HL-60 (cell line): ENCODE data around the gene PTPN23.

ENCODE experiments used
- DNase-seq, 2 experiments: peaks; one replicate each; pipeline ENCODE4 v3.0.0-alpha.2; 2010 to 2020; ENCODE audit warnings: low read depth in 1 of 2, low spot score in 1 of 2
- H3K27ac ChIP-seq: fragments of 250-450 bp; sonication (Bioruptor Pico); replicated peaks from 2 replicates; pipeline ENCODE4 v1.5.1; 2020; ENCODE audit warnings: mild to moderate bottlenecking, moderate library complexity
- H3K27me3 ChIP-seq: fragments of 250-450 bp; sonication (Bioruptor Pico); 2 replicates; pipeline ENCODE4 v1.5.1; 2021; ENCODE audit warnings: mild to moderate bottlenecking, moderate library complexity; ENCODE audit not compliant: insufficient read depth, poor library complexity, severe bottlenecking
- H3K4me3 ChIP-seq: replicated peaks from 2 replicates; pipeline ENCODE4 v1.5.1; 2011; ENCODE audit warnings: mild to moderate bottlenecking, control low read depth, low read length; ENCODE audit not compliant: insufficient read depth
- GABPA ChIP-seq: IDR thresholded peaks from 2 replicates; pipeline ENCODE4 v1.6.1; 2012; ENCODE audit warnings: low read depth
- POLR2AphosphoS5 ChIP-seq: IDR thresholded peaks from 2 replicates; pipeline ENCODE4 v1.6.1; 2012; ENCODE audit warnings: low read depth
- SPI1 ChIP-seq: IDR thresholded peaks from 2 replicates; pipeline ENCODE4 v1.6.1; 2012; ENCODE audit warnings: low read depth, mild to moderate bottlenecking, borderline replicate concordance
- TF ChIP-seq, protein P1 (sequence below): IDR thresholded peaks from 2 replicates; pipeline ENCODE4 v1.6.1; 2012; ENCODE audit warnings: low read depth; ENCODE audit not compliant: insufficient replicate concordance
- TF ChIP-seq, protein P2 (sequence below): IDR thresholded peaks from one replicate; pipeline ENCODE4 v1.5.1; 2011; ENCODE audit warnings: low read length, control low read depth, inconsistent platforms; ENCODE audit not compliant: insufficient read depth

PTPN23 gene

DNA sequence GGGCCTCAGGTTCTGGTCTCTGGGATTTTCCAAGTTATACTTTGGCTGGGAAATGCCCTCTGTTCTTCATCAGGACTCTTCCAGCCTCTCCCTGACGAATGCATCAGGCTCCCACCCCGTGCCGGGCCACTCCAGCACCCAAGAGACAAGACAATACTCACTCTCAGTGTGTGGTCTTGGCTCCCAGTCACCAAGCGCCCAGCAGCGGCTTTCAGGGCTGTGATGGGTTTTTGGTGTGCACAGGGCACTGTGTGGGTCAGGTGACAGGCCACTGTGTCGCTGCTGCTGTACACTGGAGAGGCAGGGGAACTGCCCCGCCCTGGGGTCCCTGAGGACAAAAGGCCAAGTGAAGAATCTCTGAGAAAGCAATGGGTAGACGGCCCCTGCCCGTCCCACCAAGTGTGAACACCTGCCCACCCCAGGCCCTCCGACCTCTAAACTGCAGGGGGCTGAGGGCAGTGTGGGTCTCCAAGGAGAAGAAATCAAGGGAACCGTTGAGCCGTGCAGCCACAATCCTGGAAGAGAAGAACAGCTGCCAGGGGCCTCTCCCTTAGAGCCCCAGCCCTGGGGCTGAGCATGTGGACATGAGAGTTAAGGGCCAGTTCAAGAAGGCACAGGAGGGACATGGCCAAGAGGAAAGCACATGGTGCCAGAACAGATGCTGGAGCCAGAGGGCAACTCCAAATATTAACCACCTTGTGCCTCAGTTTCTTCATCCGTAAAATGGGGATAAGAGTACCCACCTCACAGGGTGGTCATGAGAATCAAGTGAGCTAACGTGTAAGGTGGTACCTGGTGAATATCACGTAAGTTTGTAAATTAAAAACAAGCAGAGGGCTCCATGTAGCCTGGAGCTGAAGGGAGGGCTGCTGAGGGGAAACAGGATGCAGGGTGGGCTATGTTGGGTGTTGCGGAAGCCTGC, 34.1 kb downstream of the PTPN23 start:
- TF ChIP-seq, protein P1, sequence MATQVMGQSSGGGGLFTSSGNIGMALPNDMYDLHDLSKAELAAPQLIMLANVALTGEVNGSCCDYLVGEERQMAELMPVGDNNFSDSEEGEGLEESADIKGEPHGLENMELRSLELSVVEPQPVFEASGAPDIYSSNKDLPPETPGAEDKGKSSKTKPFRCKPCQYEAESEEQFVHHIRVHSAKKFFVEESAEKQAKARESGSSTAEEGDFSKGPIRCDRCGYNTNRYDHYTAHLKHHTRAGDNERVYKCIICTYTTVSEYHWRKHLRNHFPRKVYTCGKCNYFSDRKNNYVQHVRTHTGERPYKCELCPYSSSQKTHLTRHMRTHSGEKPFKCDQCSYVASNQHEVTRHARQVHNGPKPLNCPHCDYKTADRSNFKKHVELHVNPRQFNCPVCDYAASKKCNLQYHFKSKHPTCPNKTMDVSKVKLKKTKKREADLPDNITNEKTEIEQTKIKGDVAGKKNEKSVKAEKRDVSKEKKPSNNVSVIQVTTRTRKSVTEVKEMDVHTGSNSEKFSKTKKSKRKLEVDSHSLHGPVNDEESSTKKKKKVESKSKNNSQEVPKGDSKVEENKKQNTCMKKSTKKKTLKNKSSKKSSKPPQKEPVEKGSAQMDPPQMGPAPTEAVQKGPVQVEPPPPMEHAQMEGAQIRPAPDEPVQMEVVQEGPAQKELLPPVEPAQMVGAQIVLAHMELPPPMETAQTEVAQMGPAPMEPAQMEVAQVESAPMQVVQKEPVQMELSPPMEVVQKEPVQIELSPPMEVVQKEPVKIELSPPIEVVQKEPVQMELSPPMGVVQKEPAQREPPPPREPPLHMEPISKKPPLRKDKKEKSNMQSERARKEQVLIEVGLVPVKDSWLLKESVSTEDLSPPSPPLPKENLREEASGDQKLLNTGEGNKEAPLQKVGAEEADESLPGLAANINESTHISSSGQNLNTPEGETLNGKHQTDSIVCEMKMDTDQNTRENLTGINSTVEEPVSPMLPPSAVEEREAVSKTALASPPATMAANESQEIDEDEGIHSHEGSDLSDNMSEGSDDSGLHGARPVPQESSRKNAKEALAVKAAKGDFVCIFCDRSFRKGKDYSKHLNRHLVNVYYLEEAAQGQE = no peak
- TF ChIP-seq, protein P2, sequence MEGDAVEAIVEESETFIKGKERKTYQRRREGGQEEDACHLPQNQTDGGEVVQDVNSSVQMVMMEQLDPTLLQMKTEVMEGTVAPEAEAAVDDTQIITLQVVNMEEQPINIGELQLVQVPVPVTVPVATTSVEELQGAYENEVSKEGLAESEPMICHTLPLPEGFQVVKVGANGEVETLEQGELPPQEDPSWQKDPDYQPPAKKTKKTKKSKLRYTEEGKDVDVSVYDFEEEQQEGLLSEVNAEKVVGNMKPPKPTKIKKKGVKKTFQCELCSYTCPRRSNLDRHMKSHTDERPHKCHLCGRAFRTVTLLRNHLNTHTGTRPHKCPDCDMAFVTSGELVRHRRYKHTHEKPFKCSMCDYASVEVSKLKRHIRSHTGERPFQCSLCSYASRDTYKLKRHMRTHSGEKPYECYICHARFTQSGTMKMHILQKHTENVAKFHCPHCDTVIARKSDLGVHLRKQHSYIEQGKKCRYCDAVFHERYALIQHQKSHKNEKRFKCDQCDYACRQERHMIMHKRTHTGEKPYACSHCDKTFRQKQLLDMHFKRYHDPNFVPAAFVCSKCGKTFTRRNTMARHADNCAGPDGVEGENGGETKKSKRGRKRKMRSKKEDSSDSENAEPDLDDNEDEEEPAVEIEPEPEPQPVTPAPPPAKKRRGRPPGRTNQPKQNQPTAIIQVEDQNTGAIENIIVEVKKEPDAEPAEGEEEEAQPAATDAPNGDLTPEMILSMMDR = no peak
- TF ChIP-seq GABPA = no peak
- no peak for TF ChIP-seq SPI1
- Histone ChIP-seq H3K4me3 (no peak overlapping the region), H3K27ac (no peak overlapping the region), H3K27me3 (no peaks in the 10 kb centered on the region)
- DNase-seq = no peak

DNA sequence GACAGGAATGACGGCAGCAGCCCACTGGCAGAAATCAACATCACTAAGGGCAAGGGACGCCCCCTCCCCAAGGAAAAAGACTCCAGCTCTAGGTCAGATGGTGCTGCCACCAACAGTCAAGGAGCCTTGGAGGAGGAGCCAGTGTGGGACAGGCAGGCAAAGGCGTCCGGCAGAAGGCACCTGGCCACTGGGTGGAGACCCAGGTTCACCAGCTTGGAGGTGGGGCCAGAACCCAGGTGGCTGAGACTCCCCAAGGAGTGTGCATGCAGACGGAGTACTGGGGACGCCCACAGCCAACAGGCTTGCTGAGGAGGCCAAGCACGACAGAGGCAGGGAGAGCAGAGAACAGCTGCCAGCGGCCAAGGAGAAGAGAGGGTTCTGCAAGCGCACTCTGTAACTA, 35.2 kb downstream of the PTPN23 start:
- Histone ChIP-seq H3K4me3 (no peak overlapping the region), H3K27ac (no peak overlapping the region), H3K27me3 (no peaks in the 10 kb centered on the region)
- TF ChIP-seq, protein P1 = no peak
- DNase-seq = no peak

DNA sequence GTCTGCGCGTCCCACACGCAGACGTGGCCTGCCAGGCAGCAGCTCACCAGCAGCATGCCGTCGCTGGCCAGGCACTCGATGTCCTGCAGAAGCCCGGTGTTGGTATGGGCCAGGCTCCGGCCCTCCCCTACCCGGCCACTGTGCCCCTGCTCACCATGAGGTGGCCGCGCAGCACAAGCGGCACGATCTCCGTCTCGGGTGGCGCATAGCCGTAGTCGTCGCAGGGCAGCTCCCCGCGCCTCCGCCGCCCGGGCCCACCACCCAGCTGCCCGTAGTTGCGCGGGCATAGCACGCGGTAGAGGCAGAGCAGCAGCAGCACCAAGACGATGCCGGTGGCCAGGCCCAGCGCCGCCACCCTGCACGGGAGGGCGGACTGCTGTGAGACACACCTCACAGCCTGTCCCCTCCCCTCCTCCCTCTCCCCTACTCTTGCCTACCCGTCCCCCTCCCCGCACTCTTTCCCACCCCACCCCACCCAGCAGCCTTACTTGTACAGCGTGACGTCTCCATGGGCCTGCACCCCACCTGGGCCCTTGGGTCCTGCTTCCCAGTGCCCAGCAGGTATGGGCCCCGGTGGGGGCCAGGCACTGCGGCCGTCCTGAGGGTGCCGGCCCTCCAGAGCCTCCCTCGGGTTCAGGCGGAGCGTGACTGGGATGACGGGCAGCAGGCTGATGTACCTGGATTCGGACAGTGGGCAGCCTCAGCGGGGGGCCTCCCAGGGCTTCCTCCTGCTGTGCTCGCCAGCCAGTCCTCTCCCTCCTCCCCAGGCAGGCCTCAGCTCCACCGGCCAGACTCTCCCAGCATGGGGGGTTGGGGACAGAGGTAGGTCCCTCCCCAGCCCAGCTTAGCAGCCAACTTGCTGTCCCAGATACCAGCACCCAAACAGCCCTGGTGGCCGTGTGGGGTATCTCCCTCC, 37.6 kb downstream of the PTPN23 start:
- no peak for DNase-seq
- TF ChIP-seq SPI1 = no peak
- TF ChIP-seq POLR2AphosphoS5 = no peak; the same call in 1 of the 2 replicates
- TF ChIP-seq GABPA = no peak
- TF ChIP-seq, protein P2 = no peak
- TF ChIP-seq, protein P1 = no peak
- Histone ChIP-seq H3K27me3 (no peaks in the 10 kb centered on the region), H3K4me3 (no peak overlapping the region), H3K27ac (no peak overlapping the region)
